GM19025 (cell line): Measurements from ENCODE around the gene NEGR1.

ENCODE experiments used
- ATAC-seq: cut with Tn5 transposase; IDR thresholded peaks from one replicate; pipeline ENCODE4 v1.9.1; 2021; ENCODE audit warnings: mild to moderate bottlenecking, low read depth, moderate library complexity; ENCODE audit not compliant: unreplicated experiment

NEGR1 gene

GRCh38 chr1:71882226-71882625, 400.1 kb downstream of the NEGR1 start:
- no peak for ATAC-seq

- ATAC-seq: no peak
Observed at GRCh38 chr1:71881611-71882010, 400.7 kb downstream of the NEGR1 start.

GRCh38 chr1:71869326-71869725, 413.0 kb downstream of the NEGR1 start:
- ATAC-seq: no peak

GRCh38 chr1:71862756-71863155, 419.6 kb downstream of the NEGR1 start:
- no peak for ATAC-seq

- ATAC-seq: no peak
Observed at GRCh38 chr1:71861022-71861421, 421.3 kb downstream of the NEGR1 start.

GRCh38 chr1:71859806-71860205, 422.5 kb downstream of the NEGR1 start:
- no peak for ATAC-seq

GRCh38 chr1:71857862-71858261, 424.5 kb downstream of the NEGR1 start:
- ATAC-seq: no peak

GRCh38 chr1:71853360-71853759, 429.0 kb downstream of the NEGR1 start:
- ATAC-seq: no peak

GRCh38 chr1:71850936-71851335, 431.4 kb downstream of the NEGR1 start:
- no peak for ATAC-seq

GRCh38 chr1:71850515-71850914, 431.8 kb downstream of the NEGR1 start:
- no peak for ATAC-seq

- no peak for ATAC-seq
Observed at GRCh38 chr1:71843012-71843411, 439.3 kb downstream of the NEGR1 start.

- no peak for ATAC-seq
Observed at GRCh38 chr1:71839876-71840275, 442.5 kb downstream of the NEGR1 start.

- no peak for ATAC-seq
Observed at GRCh38 chr1:71836904-71837303, 445.4 kb downstream of the NEGR1 start.

- peak; percentile 73 for ATAC-seq
Observed at GRCh38 chr1:71835442-71835813, 446.9 kb downstream of the NEGR1 start.

GRCh38 chr1:71834601-71835441, 447.5 kb downstream of the NEGR1 start:
- no peak for ATAC-seq

GRCh38 chr1:71831646-71832045, 450.7 kb downstream of the NEGR1 start:
- no peak for ATAC-seq

- ATAC-seq: no peak
Observed at GRCh38 chr1:71829346-71829745, 453.0 kb downstream of the NEGR1 start.

- ATAC-seq: no peak
Observed at GRCh38 chr1:71828431-71829012, 453.8 kb downstream of the NEGR1 start.

- ATAC-seq: no peak
Observed at GRCh38 chr1:71823708-71824305, 458.5 kb downstream of the NEGR1 start.

- no peak for ATAC-seq
Observed at GRCh38 chr1:71817028-71817427, 465.3 kb downstream of the NEGR1 start.

- ATAC-seq: no peak
Observed at GRCh38 chr1:71809085-71809484, 473.3 kb downstream of the NEGR1 start.

GRCh38 chr1:71804140-71804539, 478.2 kb downstream of the NEGR1 start:
- no peak for ATAC-seq
